Measurements from ENCODE around the gene PCBD1. TPM values are rescaled to one million over a fixed set of nuclear protein-coding genes. Genes with fewer than 3 reads are reported as not detected.
"Not testable (repeated sequence)": the region's sequence is repeated elsewhere in the genome, so short reads cannot be mapped to it uniquely, and the experiment has no call there.

PCBD1 gene
- total RNA-seq, 1 donor from 2014 or later = 118 TPM

GRCh38 chr10:70920519-70920918, 32.2 kb upstream of the PCBD1 start:
- H3K27me3 ChIP-seq (ENCODE audit: low read depth) = no peaks in the 10 kb centered on the region
- TF ChIP-seq CTCF (IDR thresholded peaks at IDR 0.05) = no peak
- intact Hi-C loops (cut with DNase I) = no loop called here
- DNase-seq (peak; percentile 93), ATAC-seq (peak; percentile 90 to 91)
- no peaks in the 10 kb centered on the region for H3K36me3 ChIP-seq
- no peaks in the 10 kb centered on the region for H3K9me3 ChIP-seq
- no peak overlapping the region for H3K4me3 ChIP-seq
- H3K27ac ChIP-seq = no peak overlapping the region
- no peaks in the 10 kb centered on the region for H3K4me1 ChIP-seq

DNA sequence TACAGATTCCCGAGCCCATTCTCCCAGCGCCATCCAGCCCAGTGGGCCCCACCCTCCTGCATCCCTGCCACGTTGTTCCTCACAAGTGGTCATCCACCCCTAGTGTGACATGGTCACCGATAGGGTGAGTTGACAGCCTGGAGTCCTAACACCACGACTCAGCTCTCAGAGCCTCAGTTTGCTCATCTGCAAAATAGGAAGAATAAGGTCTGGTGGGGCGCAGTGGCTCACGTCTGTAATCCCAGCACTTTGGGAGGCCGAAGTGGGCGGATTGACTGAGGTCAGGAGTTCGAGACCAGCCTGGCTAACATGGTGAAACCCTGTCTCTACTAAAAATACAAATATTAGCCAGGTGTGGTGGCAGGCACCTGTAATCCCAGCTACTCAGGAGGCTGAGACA, 31.5 kb upstream of the PCBD1 start:
- H3K9me3 ChIP-seq; H3K4me1 ChIP-seq; H3K36me3 ChIP-seq; DNase-seq; H3K27me3 ChIP-seq (ENCODE audit: low read depth); ATAC-seq; H3K4me3 ChIP-seq; H3K27ac ChIP-seq; intact Hi-C loops (cut with DNase I): not testable (repeated sequence)

GRCh38 chr10:70918851-70919530, 30.6 kb upstream of the PCBD1 start:
- Histone ChIP-seq H3K9me3 (no peaks in the 10 kb centered on the region), H3K4me1 (no peaks in the 10 kb centered on the region), H3K4me3 (no peak overlapping the region), H3K27me3 (ENCODE audit: low read depth) (no peaks in the 10 kb centered on the region), H3K36me3 (no peaks in the 10 kb centered on the region), H3K27ac (no peak overlapping the region)
- ATAC-seq (no peak), DNase-seq (no peak)
- TF ChIP-seq CTCF (IDR thresholded peaks at IDR 0.05) = no peak
- intact Hi-C loops (cut with DNase I) = no loop called here

DNA sequence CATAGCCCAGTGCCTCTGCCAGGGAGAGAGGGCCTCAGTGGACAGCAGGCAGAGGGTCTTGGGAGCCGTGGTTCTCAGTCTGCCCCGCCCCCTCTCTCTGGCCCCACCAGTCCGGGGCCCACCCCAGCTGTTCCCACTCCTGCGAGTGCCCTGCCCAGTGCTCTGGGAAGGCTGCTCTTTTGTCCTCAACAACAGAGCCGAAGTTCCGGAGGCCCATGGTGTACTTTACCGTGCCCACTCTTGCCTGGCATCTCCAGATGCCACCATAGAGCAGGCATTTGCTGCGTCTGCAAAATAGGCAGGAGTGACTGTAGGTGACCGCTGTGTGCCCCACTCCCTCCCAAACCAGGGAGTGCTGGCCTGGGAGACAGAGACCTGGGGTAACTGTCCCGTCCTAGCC, 29.3 kb upstream of the PCBD1 start:
- H3K4me1 ChIP-seq = no peaks in the 10 kb centered on the region
- no peak for DNase-seq
- no peak for ATAC-seq
- no peak overlapping the region for H3K27ac ChIP-seq
- no peak for TF ChIP-seq CTCF (IDR thresholded peaks at IDR 0.05)
- no peaks in the 10 kb centered on the region for H3K36me3 ChIP-seq
- H3K27me3 ChIP-seq (ENCODE audit: low read depth) = no peaks in the 10 kb centered on the region
- no peak overlapping the region for H3K4me3 ChIP-seq
- intact Hi-C loops (cut with DNase I) = no loop called here
- no peaks in the 10 kb centered on the region for H3K9me3 ChIP-seq

DNA sequence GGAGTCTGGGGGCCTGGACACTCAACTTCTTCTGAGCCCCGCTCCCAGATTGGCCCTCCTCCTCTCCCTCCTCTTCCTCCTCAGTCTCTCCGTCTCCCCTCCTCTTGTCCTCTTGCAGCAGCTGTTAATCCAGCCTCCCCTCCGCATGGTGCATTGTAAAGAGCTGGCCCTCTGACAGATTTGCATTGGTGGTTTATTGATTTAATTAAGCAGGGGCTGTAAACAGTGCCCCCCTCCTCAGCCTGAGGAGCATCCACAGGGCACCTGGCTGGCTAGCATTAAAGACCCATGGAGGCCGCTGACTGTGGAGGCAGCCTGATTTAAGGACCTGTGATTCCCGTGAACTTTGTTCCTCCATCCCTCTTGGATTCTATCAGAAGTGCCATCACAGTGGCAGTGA, 28.9 kb upstream of the PCBD1 start:
- Histone ChIP-seq H3K36me3 (no peaks in the 10 kb centered on the region), H3K4me1 (no peaks in the 10 kb centered on the region), H3K27ac (no peak overlapping the region), H3K27me3 (ENCODE audit: low read depth) (no peaks in the 10 kb centered on the region), H3K9me3 (no peaks in the 10 kb centered on the region), H3K4me3 (no peak overlapping the region)
- ATAC-seq = no peak
- no peak for DNase-seq
- no peak for TF ChIP-seq CTCF (IDR thresholded peaks at IDR 0.05)
- intact Hi-C loops (cut with DNase I) = no loop called here

DNA sequence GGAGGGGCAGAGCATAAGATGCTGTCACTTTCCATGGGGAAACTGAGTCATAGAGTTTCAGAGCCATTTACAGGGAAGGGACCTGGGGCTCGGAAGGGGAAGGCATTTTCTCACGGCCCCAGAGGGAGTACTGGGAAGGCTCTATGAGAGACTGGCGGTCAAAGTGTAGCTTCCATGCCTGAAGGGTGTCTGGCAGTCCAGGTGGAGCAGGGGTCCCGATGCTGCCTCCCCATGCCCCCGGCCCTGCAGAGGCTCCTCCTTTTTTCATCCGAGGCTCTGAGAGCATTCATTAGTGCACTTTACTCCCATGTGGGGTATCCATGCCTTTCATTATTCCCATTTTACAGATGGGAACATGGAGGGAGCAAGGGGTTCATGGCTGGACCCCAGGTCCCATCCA, 27.9 kb upstream of the PCBD1 start:
- H3K27me3 ChIP-seq (ENCODE audit: low read depth) = no peaks in the 10 kb centered on the region
- TF ChIP-seq CTCF (IDR thresholded peaks at IDR 0.05) = no peak
- H3K4me3 ChIP-seq = no peak overlapping the region
- ATAC-seq (no peak), DNase-seq (peak; percentile 8)
- H3K36me3 ChIP-seq = no peaks in the 10 kb centered on the region
- no peaks in the 10 kb centered on the region for H3K4me1 ChIP-seq
- intact Hi-C loops (cut with DNase I) = no loop called here
- no peaks in the 10 kb centered on the region for H3K9me3 ChIP-seq
- H3K27ac ChIP-seq = no peak overlapping the region

Data from lower lobe of right lung (tissue), 2 donors.